PC-9 (cell line): ENCODE measurements around the gene TRABD2A. TPM values are rescaled to one million over a fixed set of nuclear protein-coding genes. Genes with fewer than 3 reads are reported as not detected.

Source experiments
- BruUV-seq: library from RNA; stranded (reverse); fragments of 400-500 nt; replicated peaks from 2 replicates; lab custom pipeline; 2021; lab: Mats Ljungman, UMichigan
- CTCF ChIA-PET: fragments of 300-600 bp; sonication (Branson Sonifier 250); formaldehyde crosslinking; loops from one replicate; lab custom pipeline; 2022; ENCODE audit warnings: antibody characterized with exemption; lab: Charles Lee
- POLR2A ChIA-PET: fragments of 300-600 bp; sonication (Branson Sonifier 250); formaldehyde crosslinking; loops from one replicate; lab custom pipeline; 2022; ENCODE audit warnings: antibody characterized with exemption; ENCODE audit not compliant: unreplicated experiment; lab: Charles Lee
- DNase-seq, 2 experiments: peaks; one replicate each; pipeline versions ENCODE4 v3.0.0 to v3.0.0-alpha.2; 2015 to 2022; ENCODE audit warnings: mixed read lengths in 1 of 2
- H2AFZ ChIP-seq: fragments of 200-600 bp; sonication (generic); 2 replicates; pipeline ENCODE4 v1.8.1; 2017; ENCODE audit warnings: antibody characterized with exemption
- H3F3A ChIP-seq: fragments of 200-600 bp; sonication (generic); 2 replicates; pipeline ENCODE4 v1.8.1; 2017; ENCODE audit warnings: antibody characterized with exemption, mild to moderate bottlenecking, low read depth; ENCODE audit not compliant: insufficient read depth
- H3K27ac ChIP-seq: fragments of 200-600 bp; sonication (generic); 2 replicates; pipeline ENCODE4 v1.6.1; 2016; ENCODE audit warnings: mixed run types
- H3K27me3 ChIP-seq: fragments of 200-600 bp; sonication (generic); 2 replicates; pipeline ENCODE4 v1.6.1; 2016; ENCODE audit warnings: low read depth, mixed run types; ENCODE audit not compliant: insufficient read depth
- H3K36me3 ChIP-seq: fragments of 200-600 bp; sonication (generic); 2 replicates; pipeline ENCODE4 v1.6.1; 2016; ENCODE audit warnings: low read depth, mixed run types
- H3K4me1 ChIP-seq: fragments of 200-600 bp; sonication (generic); replicated peaks from 2 replicates; pipeline ENCODE4 v1.6.1; 2016; ENCODE audit warnings: mixed run types; ENCODE audit not compliant: insufficient read depth
- H3K4me2 ChIP-seq: fragments of 200-600 bp; sonication (generic); 2 replicates; pipeline ENCODE4 v1.6.1; 2017; ENCODE audit warnings: mixed run types
- H3K4me3 ChIP-seq: fragments of 200-600 bp; sonication (generic); 2 replicates; pipeline ENCODE4 v1.6.1; 2016; ENCODE audit warnings: mixed run types
- H3K79me2 ChIP-seq: fragments of 200-600 bp; sonication (generic); 2 replicates; pipeline ENCODE4 v1.6.1; 2017; ENCODE audit warnings: low read depth, mixed run types
- H3K9me2 ChIP-seq: fragments of 200-600 bp; sonication (generic); 2 replicates; pipeline ENCODE4 v1.8.1; 2017; ENCODE audit warnings: mild to moderate bottlenecking; ENCODE audit not compliant: insufficient read depth
- H3K9me3 ChIP-seq: fragments of 200-600 bp; sonication (generic); 2 replicates; pipeline ENCODE4 v1.8.1; 2016; ENCODE audit warnings: low read depth; ENCODE audit not compliant: insufficient read depth
- H4K20me1 ChIP-seq: fragments of 200-600 bp; sonication (generic); 2 replicates; pipeline ENCODE4 v1.8.1; 2017; ENCODE audit not compliant: insufficient read depth
- CTCF ChIP-seq: fragments of 200-600 bp; sonication (generic); conservative IDR thresholded peaks from 2 replicates; pipeline ENCODE4 v1.6.1; 2017; ENCODE audit warnings: mixed run types, antibody characterized with exemption, mild to moderate bottlenecking, moderate library complexity
- EZH2 ChIP-seq: fragments of 200-600 bp; sonication (generic); IDR thresholded peaks from 2 replicates; pipeline ENCODE4 v1.8.0; 2017; ENCODE audit warnings: antibody characterized with exemption, low read depth
- intact Hi-C: fragments of 100-400 bp; cut with micrococcal nuclease; formaldehyde crosslinking; loops from one replicate; pipeline ENCODE4 v1.10.0; 2022; ENCODE audit not compliant: unreplicated experiment
- total RNA-seq: library from RNA; stranded (reverse); gene quantifications from 2 replicates; pipeline ENCODE4 v1.2.3, GENCODE V29; 2021

The TRABD2A gene
- total RNA-seq, 1 experiment from 2014 or later: 2.2 TPM

- Histone ChIP-seq H2AFZ (no peak overlapping the region), H3F3A (no peaks in the 10 kb centered on the region), H3K27me3 (peaks cover 58% of the 10 kb centered on the region), H4K20me1 (no peaks in the 10 kb centered on the region), H3K4me1 (no peaks in the 10 kb centered on the region), H3K9me2 (no peaks in the 10 kb centered on the region), H3K79me2 (no peaks in the 10 kb centered on the region), H3K9me3 (no peaks in the 10 kb centered on the region), H3K4me3 (no peak overlapping the region), H3K36me3 (no peaks in the 10 kb centered on the region), H3K27ac (no peak overlapping the region), H3K4me2 (no peak overlapping the region)
- no peak for TF ChIP-seq CTCF
- no peak for TF ChIP-seq EZH2
- no peak for DNase-seq
- no TSS peak for BruUV-seq
- intact Hi-C loops: no loop called here
- CTCF ChIA-PET: no interaction called here
- POLR2A ChIA-PET: no interaction called here
Measured at GRCh38 chr2:84817239-84817655, 63.6 kb downstream of the TRABD2A start.

GRCh38 chr2:84816426-84817026, 64.4 kb downstream of the TRABD2A start:
- no peaks in the 10 kb centered on the region for H3K9me2 ChIP-seq
- H3K9me3 ChIP-seq: no peaks in the 10 kb centered on the region
- H3K36me3 ChIP-seq: no peaks in the 10 kb centered on the region
- CTCF ChIA-PET: no interaction called here
- H3K4me3 ChIP-seq: no peak overlapping the region
- no peak overlapping the region for H2AFZ ChIP-seq
- no peaks in the 10 kb centered on the region for H3F3A ChIP-seq
- H4K20me1 ChIP-seq: no peaks in the 10 kb centered on the region
- H3K27me3 ChIP-seq: peaks cover 63% of the 10 kb centered on the region
- H3K79me2 ChIP-seq: no peaks in the 10 kb centered on the region
- TF ChIP-seq CTCF (no peak), EZH2 (no peak)
- POLR2A ChIA-PET: no interaction called here
- no peaks in the 10 kb centered on the region for H3K4me1 ChIP-seq
- no TSS peak for BruUV-seq
- intact Hi-C loops: no loop called here
- DNase-seq: no peak
- H3K4me2 ChIP-seq: no peak overlapping the region
- no peak overlapping the region for H3K27ac ChIP-seq

- Histone ChIP-seq H3K9me3 (no peaks in the 10 kb centered on the region), H4K20me1 (no peaks in the 10 kb centered on the region), H3K4me1 (no peaks in the 10 kb centered on the region), H2AFZ (no peak overlapping the region), H3K79me2 (no peaks in the 10 kb centered on the region), H3K27me3 (peaks cover 56% of the 10 kb centered on the region), H3F3A (no peaks in the 10 kb centered on the region), H3K4me3 (no peak overlapping the region), H3K36me3 (no peaks in the 10 kb centered on the region), H3K27ac (no peak overlapping the region), H3K4me2 (no peak overlapping the region), H3K9me2 (no peaks in the 10 kb centered on the region)
- no peak for TF ChIP-seq EZH2
- TF ChIP-seq CTCF: no peak
- ChIA-PET CTCF (no interaction called here), POLR2A (no interaction called here)
- intact Hi-C loops: no loop called here
- DNase-seq: no peak
- no TSS peak for BruUV-seq
Measured at GRCh38 chr2:84815146-84815545, 65.7 kb downstream of the TRABD2A start.
